ENCODE measurements around the gene ARHGEF33. TPM values are rescaled to one million over a fixed set of nuclear protein-coding genes. Genes with fewer than 3 reads are reported as not detected.

ARHGEF33 gene
- total and polyA plus RNA-seq, 2 of the 13 experiments (the other 11 are each of a cell fraction or from before 2014, with no cell fraction given), result 0.04 TPM; not detected in 1

DNA sequence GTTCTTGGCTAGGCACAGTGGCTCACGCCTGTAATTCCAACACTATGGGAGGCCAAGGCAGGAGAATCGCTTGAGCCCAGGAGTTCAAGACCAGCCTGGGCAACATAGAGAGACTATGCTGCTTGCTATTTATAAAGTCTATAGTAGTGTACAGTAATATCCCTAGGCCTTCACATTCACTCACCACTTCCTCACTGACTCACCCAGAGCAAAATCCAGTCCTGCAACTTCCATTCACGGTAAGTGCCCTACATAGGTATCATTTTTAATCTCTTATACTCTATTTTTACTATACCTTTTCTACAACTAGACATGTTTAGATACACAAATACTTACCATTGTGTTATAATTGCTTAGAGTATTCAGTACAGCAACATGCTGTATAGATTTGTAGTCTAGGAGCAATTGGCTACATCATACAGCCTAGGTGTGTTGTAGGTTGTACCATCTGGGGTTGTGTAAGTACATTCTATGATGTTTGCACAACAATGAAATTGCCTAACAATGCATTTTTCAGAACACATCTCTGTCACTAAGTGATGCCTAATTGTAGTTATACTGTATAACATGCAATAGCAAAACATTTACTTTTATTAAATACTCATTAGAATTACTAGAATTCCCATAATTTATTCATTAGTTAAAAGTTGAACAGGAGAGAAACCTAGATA is 22.8 kb upstream of the ARHGEF33 start:
- H2AFZ ChIP-seq (ENCODE audit: low read length), result no peak overlapping the region
- intact Hi-C loops (cut with micrococcal nuclease; ENCODE audit: unreplicated experiment), result no loop called here
- POLR2A ChIA-PET, result no interaction called here
- no peak overlapping the region for H3K27ac ChIP-seq (ENCODE audit: extremely low read length, insufficient read depth, low read length)
- no TSS peak for BruUV-seq (replicated peaks)
- WGBS (ENCODE audit: low lambda C conversion rate), result 96% methylated on average over 3 of the region's 3 CpGs
- in situ Hi-C loops (cut with HindIII; ENCODE audit: extremely low pct_ligation_motif_present, low pct_unique_long_range_greater_than_20kb), result no loop called here
- H3K9me3 ChIP-seq (ENCODE audit: low read length), result no peaks in the 10 kb centered on the region
- H4K20me1 ChIP-seq (ENCODE audit: insufficient read depth, low read length), result no peaks in the 10 kb centered on the region
- no peak overlapping the region for H3K4me2 ChIP-seq (ENCODE audit: low read depth, low read length)
- no peak for DNase-seq (ENCODE audit: low spot score)
- H3K36me3 ChIP-seq (replicated peaks in 1 of 2; ENCODE audit: control insufficient read depth in 1 of 2, insufficient read depth in 2 of 2, low read length in 2 of 2), result peaks cover 9 to 35% of the 10 kb centered on the region in 2 experiments
- H3K27me3 ChIP-seq (ENCODE audit: control insufficient read depth in 1 of 2, insufficient read depth in 2 of 2, low read length in 2 of 2), result no peaks in the 10 kb centered on the region
- H3K9ac ChIP-seq (ENCODE audit: insufficient read depth, low read depth, low read length), result no peak overlapping the region
- H3K79me2 ChIP-seq (ENCODE audit: insufficient read depth, low read length), result peaks cover 18% of the 10 kb centered on the region
- H3K4me1 ChIP-seq (ENCODE audit: insufficient read depth, low read length), result 0 out of 2 replicates have a peak, but pooled peaks cover 4% of the 10 kb centered on the region
- no peak for FAIRE-seq
- no peak for ATAC-seq
- no peak overlapping the region for H3K4me3 ChIP-seq (replicated peaks in 1 of 3; ENCODE audit: insufficient read depth in 1 of 3, low read depth in 2 of 3, low read length in 3 of 3)
- CTCF ChIA-PET (ENCODE audit: low intra/inter-chr PET ratio, low total read pairs), result no interaction called here
- TF ChIP-seq SIN3A (IDR thresholded peaks at IDR 0.05; ENCODE audit: borderline replicate concordance, low read depth, low read length) (no peak), CEBPB (IDR thresholded peaks at IDR 0.05; ENCODE audit: borderline replicate concordance, low read depth, low read length) (peak; percentile 49; the same call in 1 of the 2 replicates)

DNA sequence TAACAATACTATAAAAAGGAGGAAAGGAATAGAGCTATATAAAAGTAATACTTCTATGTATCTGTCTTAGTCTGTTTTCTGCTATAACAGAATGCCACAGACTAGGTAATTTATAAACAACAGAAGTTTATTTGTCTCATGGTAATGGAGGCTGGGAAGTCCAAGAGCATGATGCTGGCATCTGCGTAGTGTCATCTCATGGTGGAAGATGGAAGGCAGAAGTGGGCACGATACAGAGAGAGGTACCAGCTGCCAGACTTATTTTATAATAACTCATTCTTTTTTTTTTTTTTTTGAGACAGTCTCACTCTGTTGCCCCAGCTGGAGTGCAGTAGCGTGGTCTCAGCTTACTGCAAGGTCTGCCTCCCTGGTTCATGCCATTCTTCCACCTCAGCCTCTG is 18.2 kb upstream of the ARHGEF33 start:
- Histone ChIP-seq H3K9me3 (ENCODE audit: low read length) (no peaks in the 10 kb centered on the region), H3K4me2 (ENCODE audit: low read depth, low read length) (no peak overlapping the region), H4K20me1 (ENCODE audit: insufficient read depth, low read length) (no peaks in the 10 kb centered on the region), H3K4me3 (replicated peaks in 1 of 3; ENCODE audit: insufficient read depth in 1 of 3, low read depth in 2 of 3, low read length in 3 of 3) (no peak overlapping the region), H3K4me1 (ENCODE audit: insufficient read depth, low read length) (peaks cover 26% of the 10 kb centered on the region), H3K27ac (ENCODE audit: extremely low read length, insufficient read depth, low read length) (no peak overlapping the region), H2AFZ (ENCODE audit: low read length) (no peak overlapping the region), H3K36me3 (replicated peaks in 1 of 2; ENCODE audit: control insufficient read depth in 1 of 2, insufficient read depth in 2 of 2, low read length in 2 of 2) (peaks cover 1 to 17% of the 10 kb centered on the region in 2 experiments; a peak in 4 of 5 replicates), H3K9ac (ENCODE audit: insufficient read depth, low read depth, low read length) (no peak overlapping the region), H3K27me3 (ENCODE audit: control insufficient read depth in 1 of 2, insufficient read depth in 2 of 2, low read length in 2 of 2) (no peaks in the 10 kb centered on the region; a peak in 1 of 5 replicates), H3K79me2 (ENCODE audit: insufficient read depth, low read length) (peaks cover 44% of the 10 kb centered on the region)
- WGBS (ENCODE audit: low lambda C conversion rate), result 98% methylated on average over 3 of the region's 3 CpGs
- ChIA-PET POLR2A (no interaction called here), CTCF (ENCODE audit: low intra/inter-chr PET ratio, low total read pairs) (no interaction called here)
- in situ Hi-C loops (cut with HindIII; ENCODE audit: extremely low pct_ligation_motif_present, low pct_unique_long_range_greater_than_20kb) (no loop called here), intact Hi-C loops (cut with micrococcal nuclease; ENCODE audit: unreplicated experiment) (loop anchor here (10.0 kb wide), 1 partner anchor 263 kb away; no protein-coding TSS in a partner anchor)
- BruUV-seq (replicated peaks), result no TSS peak
- TF ChIP-seq NCOA2 (CRISPR knock-in tag; IDR thresholded peaks at IDR 0.05) (no peak), ZNF564 (CRISPR knock-in tag; IDR thresholded peaks at IDR 0.05) (peak; percentile 95)
- no peak for DNase-seq (ENCODE audit: low spot score)
- FAIRE-seq, result no peak
- ATAC-seq, result no peak
